GM18870 (cell line): Measurements from ENCODE around the gene BTLA.
A peak's percentile ranks its signal among the peaks of the same experiment; 100 is the strongest.
"Not testable (repeated sequence)": the region's sequence is repeated elsewhere in the genome, so short reads cannot be mapped to it uniquely, and the experiment has no call there.

Source experiments
- ATAC-seq: cut with Tn5 transposase; IDR thresholded peaks from one replicate; pipeline ENCODE4 v1.9.1; 2021; ENCODE audit warnings: moderate library complexity; ENCODE audit not compliant: unreplicated experiment

BTLA gene

DNA sequence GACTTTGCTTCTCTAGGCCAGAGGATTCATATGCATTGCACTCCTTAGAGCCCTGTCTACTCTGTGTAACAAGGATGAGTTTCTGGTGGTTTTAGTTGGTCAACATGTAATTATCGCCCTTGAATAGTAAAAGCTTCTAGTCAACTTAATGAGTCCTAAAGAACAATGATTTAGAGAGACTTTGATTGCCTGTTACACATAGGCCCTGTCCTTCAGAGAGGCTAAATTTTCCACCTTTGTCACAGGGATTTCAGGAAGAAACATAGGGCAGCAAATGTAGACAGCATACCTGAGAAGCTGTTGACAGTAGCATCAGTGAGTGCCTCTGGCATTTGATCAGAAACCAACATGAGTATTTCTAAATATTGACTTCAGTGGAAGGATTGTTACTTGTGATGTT, 7.1 kb downstream of the BTLA start:
- ATAC-seq, result no peak

DNA sequence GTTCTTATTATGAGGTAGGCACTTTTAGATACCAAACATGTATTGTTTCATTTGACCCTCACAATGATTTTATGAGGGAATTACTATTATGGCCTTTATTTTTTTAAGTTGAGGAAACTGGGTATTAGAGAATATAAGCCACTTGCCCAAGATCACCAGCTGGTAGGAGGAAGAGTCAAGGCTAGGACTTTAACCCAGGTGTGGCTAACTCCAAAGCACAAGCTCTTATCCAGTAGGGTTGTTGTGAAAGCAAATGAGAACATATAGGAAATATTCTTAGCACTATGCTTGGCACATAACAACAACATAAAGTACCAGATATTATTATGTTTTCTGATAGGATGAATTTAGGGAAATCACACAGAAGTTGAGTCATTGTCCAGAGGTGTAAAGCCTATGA, 7.9 kb downstream of the BTLA start:
- ATAC-seq, result no peak

DNA sequence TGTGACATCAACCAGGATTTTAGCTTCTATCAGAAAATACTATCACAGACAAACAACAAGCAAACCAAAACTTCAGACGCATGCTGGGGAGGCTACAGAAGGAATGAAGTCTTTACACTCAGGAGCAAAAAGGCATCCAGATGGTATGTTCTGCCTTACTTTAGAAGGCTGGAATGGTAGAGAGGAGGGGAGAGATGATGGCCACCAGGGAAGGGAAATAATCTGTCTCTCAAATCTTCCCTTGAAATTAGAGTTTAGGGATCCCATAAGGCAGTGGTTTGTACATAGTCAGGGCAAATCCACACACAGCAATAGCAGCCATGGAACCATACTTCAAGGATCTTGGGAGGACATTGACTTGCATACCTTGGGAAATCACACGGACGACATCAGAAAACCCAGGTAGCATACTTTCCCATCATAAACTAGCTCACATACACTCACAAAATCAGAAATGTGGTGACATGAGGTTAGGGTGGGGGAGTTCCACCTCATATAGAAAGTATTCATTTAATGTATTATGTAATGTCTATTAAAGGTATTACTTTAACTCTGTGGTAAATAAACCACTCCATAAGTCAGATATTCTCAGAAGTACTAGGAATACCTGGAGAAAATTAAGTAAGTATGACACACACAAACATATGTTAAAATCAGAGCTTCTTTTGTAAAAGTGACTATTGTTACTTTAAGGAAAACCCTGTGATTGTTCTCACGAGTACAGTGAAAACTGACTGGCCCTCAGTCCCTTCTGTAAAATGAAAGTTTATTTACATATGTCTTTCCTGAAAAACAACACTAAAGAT, 9.4 kb downstream of the BTLA start:
- ATAC-seq, result peak; percentile 54

DNA sequence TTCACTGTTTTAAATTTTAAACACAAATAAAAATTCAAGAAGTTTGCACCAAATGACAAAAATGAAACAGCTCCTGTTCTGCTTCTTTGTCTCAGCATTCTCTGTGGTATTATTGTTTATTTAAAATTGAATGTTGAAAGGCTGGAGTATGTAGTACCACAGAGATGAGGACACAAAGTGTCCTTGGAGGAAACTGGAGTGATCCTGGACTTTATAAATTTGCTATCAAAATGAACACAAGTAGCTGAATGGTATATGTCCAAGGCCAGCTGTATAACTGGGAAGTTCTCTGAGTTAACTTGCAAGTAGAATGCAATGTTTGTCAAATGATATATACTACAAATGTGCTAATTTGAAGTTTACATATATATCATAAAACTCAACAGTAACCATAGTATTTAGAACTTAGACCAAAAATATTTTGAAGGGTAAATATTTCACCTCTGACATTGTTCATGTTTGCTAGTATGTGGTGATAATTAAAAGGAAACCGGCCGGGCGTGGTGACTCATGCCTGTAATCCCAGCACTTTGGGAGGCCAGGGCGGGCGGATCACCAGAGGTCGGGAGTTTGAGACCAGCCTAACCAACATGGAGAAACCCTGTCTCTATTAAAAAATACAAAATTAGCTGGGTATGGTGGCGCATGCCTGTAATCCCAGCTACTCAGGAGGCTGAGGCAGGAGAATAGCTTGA, 12.3 kb downstream of the BTLA start:
- ATAC-seq, result no peak

DNA sequence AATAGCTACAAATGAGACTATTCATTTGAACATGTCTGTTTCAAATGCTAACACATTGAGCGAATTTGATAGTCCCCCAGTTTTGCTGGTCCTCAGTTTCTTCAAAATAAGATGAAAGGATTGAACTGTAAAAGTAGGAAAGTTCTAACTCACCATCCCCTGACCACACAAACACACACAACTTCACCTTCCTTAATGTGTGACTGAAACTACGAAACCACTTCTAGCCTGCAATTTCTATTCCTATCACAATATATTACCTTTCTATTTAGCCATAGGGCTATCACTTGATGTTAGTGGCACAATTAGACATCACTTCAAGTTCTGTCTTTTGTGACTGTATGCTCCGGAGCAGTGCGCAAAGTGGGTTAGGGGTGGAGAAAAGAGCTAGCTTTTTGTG, 14.9 kb downstream of the BTLA start:
- ATAC-seq, result no peak

DNA sequence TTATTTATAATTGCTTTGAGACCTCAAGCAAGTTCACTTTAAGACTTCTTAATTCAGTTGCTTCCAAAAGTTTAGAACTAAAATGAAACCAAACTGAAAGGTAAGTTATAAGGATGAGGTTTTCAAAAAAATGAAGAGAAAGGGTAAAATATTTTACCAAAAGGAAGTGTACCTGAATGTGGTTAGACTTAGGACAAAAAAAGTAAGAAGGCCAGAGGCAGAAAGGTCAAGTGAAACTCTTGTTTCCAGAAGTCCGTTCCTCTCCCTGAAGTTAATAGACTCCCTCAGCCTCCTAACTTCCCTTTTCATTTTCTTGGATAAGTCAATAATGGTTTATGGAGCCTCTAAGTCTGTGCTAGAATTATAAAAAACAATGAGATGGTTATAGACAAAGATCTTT, 16.6 kb downstream of the BTLA start:
- ATAC-seq, result no peak

DNA sequence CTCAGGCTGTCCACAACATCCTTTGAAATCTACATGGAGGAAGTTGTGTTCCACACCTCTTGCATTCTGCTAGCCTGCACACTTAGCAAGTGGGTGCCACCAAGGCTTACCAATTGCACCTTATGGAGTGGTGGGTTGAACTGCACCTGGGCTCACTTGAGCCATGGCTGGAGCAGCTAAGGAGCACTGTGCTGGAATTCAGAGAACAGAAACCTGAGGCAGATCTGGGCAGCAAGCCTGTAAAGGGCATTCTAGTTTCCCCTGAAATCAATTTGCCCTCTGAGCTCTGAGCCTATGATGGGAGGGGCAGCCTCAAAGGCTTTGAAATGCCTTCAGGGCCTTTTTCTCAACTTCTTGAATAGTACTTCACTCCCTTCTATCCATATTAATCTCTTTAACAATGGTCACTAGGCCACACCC, 18.0 kb downstream of the BTLA start:
- ATAC-seq, result no peak

DNA sequence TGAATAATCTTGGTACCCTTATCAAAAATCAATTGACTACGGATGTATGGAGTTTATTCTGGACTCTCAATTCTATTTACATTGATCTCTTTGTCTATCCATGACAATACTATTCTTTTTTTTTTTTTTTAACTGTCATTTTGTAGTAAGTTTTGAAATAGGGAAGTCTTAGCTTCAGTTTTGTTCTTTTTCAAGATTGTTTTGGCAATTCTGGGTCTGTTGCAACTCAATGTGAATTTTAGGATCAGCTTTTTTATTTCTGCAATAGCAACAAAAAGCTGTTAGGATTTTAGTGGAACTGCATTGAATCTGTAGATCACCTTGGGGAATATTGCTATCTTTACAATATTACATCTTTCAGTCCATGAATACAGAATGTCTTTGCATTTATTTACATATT, 21.4 kb downstream of the BTLA start:
- no peak for ATAC-seq

DNA sequence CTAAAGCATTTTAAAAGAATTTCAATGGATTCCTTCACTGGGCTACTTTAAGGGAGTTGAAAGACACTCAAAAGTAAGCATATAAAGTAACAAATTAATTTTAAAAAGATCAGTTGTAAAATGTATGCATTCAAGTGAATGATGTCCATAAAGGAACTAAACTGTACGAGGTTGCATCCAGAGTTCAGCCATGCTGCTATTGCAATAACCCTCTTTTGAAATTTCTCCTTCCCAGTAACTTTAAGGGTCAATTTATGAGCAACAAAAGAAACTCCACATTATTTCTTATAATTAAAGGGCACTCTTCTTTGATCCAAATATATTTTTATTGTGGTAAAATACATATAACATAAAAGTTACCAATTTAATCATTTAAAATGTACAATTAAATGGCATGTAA, 22.9 kb downstream of the BTLA start:
- no peak for ATAC-seq

DNA sequence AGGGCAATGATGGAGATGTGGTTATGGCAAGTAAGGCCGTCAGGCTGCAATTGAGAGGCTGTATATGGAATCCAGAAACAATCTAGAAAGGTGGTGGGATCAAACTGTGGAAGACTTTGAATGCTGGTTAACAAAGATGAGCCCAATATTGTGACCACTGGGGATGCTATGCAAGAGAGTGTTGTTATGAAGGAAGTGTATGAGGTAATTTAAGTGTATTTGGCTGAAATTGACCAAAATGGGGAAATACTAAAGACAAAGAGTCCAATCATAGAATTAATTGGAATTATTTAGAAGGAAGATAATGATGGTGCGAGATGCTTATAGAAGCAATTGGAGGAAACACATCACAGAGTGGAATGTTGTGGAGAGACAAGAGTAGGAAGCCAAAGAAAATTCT, 24.5 kb downstream of the BTLA start:
- ATAC-seq, result no peak

DNA sequence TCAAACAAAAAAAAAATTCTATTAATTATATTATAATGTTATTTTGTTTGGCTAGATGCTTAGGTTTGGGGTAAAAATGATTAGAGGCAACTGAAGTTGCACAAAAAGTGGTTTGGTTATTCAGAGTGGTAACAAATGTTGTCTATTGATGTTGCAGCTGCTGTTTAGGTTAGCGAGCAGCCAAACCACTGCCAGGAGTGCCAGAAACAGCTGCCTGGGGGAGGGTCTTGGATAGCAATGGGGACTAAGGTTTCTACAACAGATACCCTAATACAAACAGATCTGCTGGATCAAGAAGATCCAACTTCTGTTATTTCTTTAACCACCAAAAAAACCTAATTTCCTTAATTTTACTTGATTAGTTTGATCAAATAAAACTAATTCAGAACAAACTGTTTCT, 26.6 kb downstream of the BTLA start:
- ATAC-seq, result no peak

DNA sequence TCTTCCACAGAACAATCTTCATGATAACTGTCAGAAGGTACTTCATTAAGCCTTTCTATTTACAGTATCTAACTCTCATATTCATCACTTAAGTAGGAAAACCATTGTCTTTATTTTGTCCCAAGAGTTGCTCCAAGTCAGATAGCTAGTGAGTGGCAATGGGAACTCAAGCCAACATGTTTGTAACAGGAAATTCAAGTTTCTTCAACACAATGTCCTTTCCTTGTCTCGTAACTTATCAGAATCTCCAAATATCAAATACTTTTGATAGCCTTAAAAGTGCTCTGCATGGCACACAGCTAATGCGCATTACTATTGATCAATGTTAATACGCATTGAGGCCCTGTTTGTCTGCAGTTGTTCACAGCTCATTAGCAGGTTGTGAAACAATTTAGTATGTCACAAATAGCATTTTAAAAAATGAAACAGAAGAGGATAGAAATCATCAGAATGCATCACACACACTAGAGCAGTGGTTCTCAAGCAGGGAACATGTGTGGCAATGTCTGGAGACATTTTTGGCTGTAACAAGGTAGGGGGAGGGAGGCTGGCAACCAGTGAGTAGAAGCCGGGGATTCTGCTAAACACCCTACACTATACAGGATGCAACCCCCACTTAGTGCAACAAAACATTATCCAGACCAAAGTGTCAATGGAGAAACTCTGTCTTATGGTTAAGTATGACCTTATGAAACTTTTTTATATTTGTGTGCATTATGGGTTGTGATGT, 27.5 kb downstream of the BTLA start:
- ATAC-seq, result no peak

DNA sequence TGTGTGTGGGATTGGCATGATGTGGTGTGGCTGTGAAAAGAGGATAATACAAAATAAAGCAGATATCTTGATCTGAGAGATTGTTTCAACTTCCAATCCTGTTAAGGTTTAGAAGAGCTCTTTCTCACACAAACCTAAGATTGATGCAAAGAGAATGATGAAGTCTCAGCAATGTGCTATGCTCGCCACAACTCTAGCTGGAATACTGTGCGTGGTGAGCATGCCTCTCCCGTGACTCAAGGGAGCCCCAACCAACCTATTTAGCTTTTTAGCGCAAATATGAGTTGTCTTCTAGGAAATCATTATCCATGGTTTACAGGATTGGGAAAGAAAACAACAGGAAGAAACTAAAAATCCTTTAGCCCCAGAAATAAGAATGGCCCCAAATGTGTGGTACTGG, 28.5 kb downstream of the BTLA start:
- ATAC-seq, result no peak

DNA sequence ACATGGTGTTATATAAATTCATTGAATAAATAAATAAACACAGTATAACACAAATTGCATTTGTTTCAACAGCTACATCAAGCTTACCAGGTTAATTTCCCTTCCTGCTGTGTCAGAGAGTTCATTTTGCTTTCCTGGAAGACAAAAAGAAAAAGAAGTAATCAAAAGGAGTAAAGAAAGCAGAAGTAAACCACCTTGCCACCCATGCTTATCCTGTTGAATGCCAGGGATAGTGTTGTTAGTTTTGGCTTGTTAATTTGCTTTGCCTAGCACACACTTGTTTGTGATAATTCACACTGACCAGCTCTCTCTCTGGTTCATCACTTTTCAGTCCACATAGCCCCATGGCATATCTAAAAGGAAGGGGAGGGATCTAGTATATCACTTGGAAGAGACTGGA, 29.6 kb downstream of the BTLA start:
- no peak for ATAC-seq

DNA sequence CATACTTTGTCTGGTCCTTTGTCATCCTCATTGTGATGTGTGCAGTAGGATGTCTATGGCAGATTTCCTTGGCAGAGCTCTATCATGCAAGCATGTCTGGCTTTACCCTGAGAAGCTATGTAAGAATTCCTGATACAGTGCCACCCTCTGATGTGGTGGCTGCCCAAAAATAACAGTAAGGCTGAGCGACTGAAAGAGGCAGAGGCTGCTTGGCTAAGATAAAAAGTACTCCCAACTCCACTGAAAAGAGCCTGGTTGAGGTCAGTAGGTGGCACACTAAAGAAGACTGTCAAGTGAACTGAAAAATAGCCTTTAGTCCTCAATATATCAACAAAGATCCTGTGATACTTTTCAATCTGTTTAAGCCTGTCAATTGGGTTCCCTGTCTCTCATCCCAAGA, 31.7 kb downstream of the BTLA start:
- no peak for ATAC-seq

DNA sequence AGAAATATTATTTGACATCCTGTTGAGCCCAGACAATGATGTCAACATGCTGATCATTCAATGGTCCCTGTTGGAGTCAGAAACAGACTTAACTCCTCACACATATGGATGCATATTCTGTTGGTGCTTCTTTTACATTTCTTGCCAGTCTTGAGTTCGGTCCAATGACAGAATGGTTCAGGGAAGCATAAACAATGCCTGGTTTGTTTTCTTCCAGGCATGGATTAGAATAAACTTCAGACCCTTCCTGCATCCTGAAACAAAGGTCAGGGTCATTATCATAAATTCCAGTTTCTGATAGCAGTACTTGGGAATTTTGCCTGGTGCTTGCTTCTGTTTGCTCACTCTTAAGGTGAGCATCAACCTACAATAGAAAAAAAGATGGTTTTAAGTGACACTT, 33.3 kb downstream of the BTLA start:
- no peak for ATAC-seq

DNA sequence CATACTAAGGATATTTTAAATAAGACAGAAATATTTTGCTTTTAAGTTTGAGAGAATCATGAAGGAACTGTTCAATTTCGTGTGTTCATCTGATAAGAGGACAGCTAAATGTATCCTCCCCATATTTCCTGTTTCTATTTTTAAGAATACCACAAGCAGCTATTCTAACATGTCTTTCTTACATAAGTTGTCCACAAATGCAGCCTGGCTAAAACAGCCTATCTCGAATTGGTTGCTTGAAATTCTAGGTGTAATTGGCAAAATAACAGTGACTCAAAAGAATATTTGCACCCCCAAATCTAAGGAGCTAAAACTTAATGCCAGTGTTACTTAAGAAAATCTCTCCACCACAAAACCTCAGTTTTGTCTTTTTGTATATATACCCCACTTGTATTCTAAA, 35.0 kb downstream of the BTLA start:
- ATAC-seq, result peak; percentile 28

DNA sequence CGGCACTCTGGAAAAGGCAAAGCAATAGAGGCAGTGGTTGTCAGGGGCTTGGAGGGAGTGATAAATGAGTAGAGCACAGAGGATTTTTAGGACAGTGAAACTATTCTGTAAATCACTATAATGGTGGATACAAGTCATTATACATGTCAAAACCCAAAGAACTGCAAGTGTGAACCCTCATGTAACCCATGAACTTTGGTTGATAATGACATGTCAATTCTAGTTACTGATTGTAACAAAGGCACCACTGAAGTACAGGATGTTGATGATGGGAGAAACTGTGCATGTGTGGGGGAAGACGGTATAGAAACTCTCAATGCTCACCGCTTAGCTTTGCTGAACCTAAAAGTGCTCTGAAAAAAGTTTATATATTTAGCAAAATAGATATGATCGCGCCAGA, 36.0 kb downstream of the BTLA start:
- ATAC-seq, result peak; percentile 40

DNA sequence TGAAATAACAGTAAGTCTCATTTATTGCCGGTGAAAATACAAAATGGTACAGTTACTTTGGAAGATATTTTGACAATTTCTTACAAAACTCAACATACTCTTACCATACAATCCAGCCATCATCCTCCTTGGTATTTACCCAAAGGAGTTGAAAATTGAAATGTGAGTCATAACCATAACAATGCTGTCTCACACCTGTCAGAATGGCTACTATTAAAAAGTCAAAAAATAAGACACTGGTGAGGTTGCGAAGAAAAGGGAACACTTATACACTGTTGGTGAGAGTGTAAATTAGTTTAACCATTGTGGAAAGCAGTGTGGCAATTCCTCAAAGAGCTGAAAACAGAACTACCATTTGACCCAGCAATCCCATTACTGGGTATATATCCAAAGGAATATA, 37.5 kb downstream of the BTLA start:
- not testable (repeated sequence) for ATAC-seq

DNA sequence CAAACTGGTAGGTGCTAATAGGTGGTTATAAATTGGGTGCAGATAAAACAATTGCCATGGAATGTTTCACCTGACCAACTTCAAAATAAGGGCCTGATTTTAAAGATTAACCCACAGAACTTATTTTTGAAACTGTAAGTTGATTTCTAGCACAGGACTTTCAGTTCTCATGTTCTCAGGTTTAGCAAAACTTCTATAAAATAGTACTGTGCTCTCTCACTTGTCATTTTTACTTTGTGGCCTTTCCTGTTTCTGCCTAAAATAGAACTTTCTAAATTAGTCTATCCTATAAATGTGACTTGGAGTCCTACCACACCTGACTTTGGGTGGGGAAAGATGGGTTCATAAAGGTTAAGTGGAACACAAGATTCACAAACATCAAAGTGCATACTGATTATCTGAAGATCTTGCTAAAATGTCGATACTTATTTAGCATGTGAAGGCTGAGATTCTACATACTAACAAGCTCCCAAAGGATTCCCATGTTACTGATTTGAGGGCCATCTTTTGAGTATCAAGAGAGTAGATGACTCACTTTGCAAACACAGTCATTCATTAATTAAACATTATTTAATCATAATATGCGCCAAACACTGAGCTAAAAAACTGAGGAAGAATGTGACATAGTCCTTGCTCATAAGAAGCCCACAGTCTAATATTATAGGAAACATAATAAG, 38.6 kb downstream of the BTLA start:
- ATAC-seq, result peak; percentile 52

DNA sequence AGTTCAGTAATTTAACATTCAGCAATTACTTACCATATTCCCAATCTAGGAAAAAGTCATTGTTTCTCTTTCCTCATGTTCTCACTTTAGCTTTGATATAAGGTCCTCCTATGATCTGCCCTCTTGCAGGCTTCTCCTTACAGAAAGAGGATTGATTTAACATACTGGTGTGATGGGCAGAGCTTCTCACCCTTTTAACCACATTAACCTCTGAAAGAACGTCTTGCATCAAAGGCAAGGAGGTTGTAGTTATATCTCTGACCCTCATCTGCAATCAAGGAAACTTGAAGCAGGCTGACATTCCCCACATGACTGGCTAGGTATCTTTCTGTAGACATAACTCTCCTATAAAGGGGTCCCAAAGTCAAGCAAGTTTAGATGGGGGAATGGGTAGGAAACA, 39.5 kb downstream of the BTLA start:
- peak; percentile 35 for ATAC-seq
